ENCODE results near the gene CD300A. TPM values are rescaled to one million over a fixed set of nuclear protein-coding genes. Genes with fewer than 3 reads are reported as not detected.

CD300A gene
- total and polyA plus RNA-seq, 2 donors (not counting 1 experiment from before 2014, with no cell fraction given), result not detected

GRCh38 chr17:74490716-74491115, 24.3 kb downstream of the CD300A start:
- Histone ChIP-seq H3K27me3 (ENCODE audit: control insufficient read depth, insufficient read depth, low read length) (no peaks in the 10 kb centered on the region), H2AFZ (ENCODE audit: low read length) (no peak overlapping the region), H3K27ac (ENCODE audit: insufficient read depth, low read length) (no peak overlapping the region), H3K79me2 (ENCODE audit: control insufficient read depth, insufficient read depth, low read length) (no peaks in the 10 kb centered on the region), H3K4me3 (replicated peaks in 1 of 4; ENCODE audit: control extremely low read depth in 1 of 4, insufficient read depth in 1 of 4, low read depth in 3 of 4, low read length in 4 of 4) (no peak overlapping the region), H3K36me3 (ENCODE audit: control insufficient read depth, insufficient read depth, low read length) (no peaks in the 10 kb centered on the region), H3K4me1 (ENCODE audit: control insufficient read depth, extremely low read depth, insufficient read depth, low read length) (no peaks in the 10 kb centered on the region), H3K4me2 (ENCODE audit: extremely low read depth, insufficient read depth, low read length) (no peak overlapping the region), H3K9me3 (ENCODE audit: control insufficient read depth, insufficient read depth, low read depth, low read length) (no peaks in the 10 kb centered on the region), H3K9ac (ENCODE audit: insufficient read depth, low read length) (no peak overlapping the region), H4K20me1 (ENCODE audit: control insufficient read depth, extremely low read depth, insufficient read depth, low read length) (no peaks in the 10 kb centered on the region)
- TF ChIP-seq EZH2 (IDR thresholded peaks at IDR 0.05; ENCODE audit: low read length, missing control alignments), result no peak
- no peak for TF ChIP-seq CTCF (conservative IDR thresholded peaks at IDR 0.05 in 1 of 2, IDR thresholded peaks at IDR 0.05 in 1 of 2; ENCODE audit: low read depth in 1 of 2, low read length in 2 of 2)
- DNase-seq (ENCODE audit: low read depth in 2 of 2), result no peak

- H3K9ac ChIP-seq (ENCODE audit: insufficient read depth, low read length), result no peak overlapping the region
- H3K27ac ChIP-seq (ENCODE audit: insufficient read depth, low read length), result no peak overlapping the region
- no peak for TF ChIP-seq EZH2 (IDR thresholded peaks at IDR 0.05; ENCODE audit: low read length, missing control alignments)
- no peak for TF ChIP-seq CTCF (conservative IDR thresholded peaks at IDR 0.05 in 1 of 2, IDR thresholded peaks at IDR 0.05 in 1 of 2; ENCODE audit: low read depth in 1 of 2, low read length in 2 of 2)
- no peaks in the 10 kb centered on the region for H3K4me1 ChIP-seq (ENCODE audit: control insufficient read depth, extremely low read depth, insufficient read depth, low read length)
- no peaks in the 10 kb centered on the region for H4K20me1 ChIP-seq (ENCODE audit: control insufficient read depth, extremely low read depth, insufficient read depth, low read length)
- no peak overlapping the region for H3K4me3 ChIP-seq (replicated peaks in 1 of 4; ENCODE audit: control extremely low read depth in 1 of 4, insufficient read depth in 1 of 4, low read depth in 3 of 4, low read length in 4 of 4)
- H3K9me3 ChIP-seq (ENCODE audit: control insufficient read depth, insufficient read depth, low read depth, low read length), result no peaks in the 10 kb centered on the region
- H3K4me2 ChIP-seq (ENCODE audit: extremely low read depth, insufficient read depth, low read length), result no peak overlapping the region
- H2AFZ ChIP-seq (ENCODE audit: low read length), result no peak overlapping the region
- no peaks in the 10 kb centered on the region for H3K79me2 ChIP-seq (ENCODE audit: control insufficient read depth, insufficient read depth, low read length)
- DNase-seq (ENCODE audit: low read depth in 2 of 2), result no peak
- H3K36me3 ChIP-seq (ENCODE audit: control insufficient read depth, insufficient read depth, low read length), result no peaks in the 10 kb centered on the region
- no peaks in the 10 kb centered on the region for H3K27me3 ChIP-seq (ENCODE audit: control insufficient read depth, insufficient read depth, low read length)
Observed at GRCh38 chr17:74491626-74492025, 25.2 kb downstream of the CD300A start.

- no peaks in the 10 kb centered on the region for H4K20me1 ChIP-seq (ENCODE audit: control insufficient read depth, extremely low read depth, insufficient read depth, low read length)
- no peaks in the 10 kb centered on the region for H3K27me3 ChIP-seq (ENCODE audit: control insufficient read depth, insufficient read depth, low read length)
- no peaks in the 10 kb centered on the region for H3K4me1 ChIP-seq (ENCODE audit: control insufficient read depth, extremely low read depth, insufficient read depth, low read length)
- H2AFZ ChIP-seq (ENCODE audit: low read length), result no peak overlapping the region
- H3K9me3 ChIP-seq (ENCODE audit: control insufficient read depth, insufficient read depth, low read depth, low read length), result no peaks in the 10 kb centered on the region
- H3K4me3 ChIP-seq (replicated peaks in 1 of 4; ENCODE audit: control extremely low read depth in 1 of 4, insufficient read depth in 1 of 4, low read depth in 3 of 4, low read length in 4 of 4), result no peak overlapping the region
- peak; percentile 40 to 57 for DNase-seq (ENCODE audit: low read depth in 2 of 2)
- TF ChIP-seq CTCF (conservative IDR thresholded peaks at IDR 0.05 in 1 of 2, IDR thresholded peaks at IDR 0.05 in 1 of 2; ENCODE audit: low read depth in 1 of 2, low read length in 2 of 2) (peak; percentile 81 to 97), EZH2 (IDR thresholded peaks at IDR 0.05; ENCODE audit: low read length, missing control alignments) (no peak)
- H3K79me2 ChIP-seq (ENCODE audit: control insufficient read depth, insufficient read depth, low read length), result no peaks in the 10 kb centered on the region
- no peak overlapping the region for H3K4me2 ChIP-seq (ENCODE audit: extremely low read depth, insufficient read depth, low read length)
- H3K36me3 ChIP-seq (ENCODE audit: control insufficient read depth, insufficient read depth, low read length), result no peaks in the 10 kb centered on the region
- H3K27ac ChIP-seq (ENCODE audit: insufficient read depth, low read length), result no peak overlapping the region
- H3K9ac ChIP-seq (ENCODE audit: insufficient read depth, low read length), result no peak overlapping the region
Observed at GRCh38 chr17:74493331-74493833, 26.9 kb downstream of the CD300A start.
